GM21786 (cell line): Measurements from ENCODE around the gene RB1.
"Not testable (repeated sequence)": the region's sequence is repeated elsewhere in the genome, so short reads cannot be mapped to it uniquely, and the experiment has no call there.

Experiments
- ATAC-seq: cut with Tn5 transposase; IDR thresholded peaks from one replicate; pipeline ENCODE4 v1.9.1; 2021; ENCODE audit not compliant: unreplicated experiment

RB1 gene

DNA sequence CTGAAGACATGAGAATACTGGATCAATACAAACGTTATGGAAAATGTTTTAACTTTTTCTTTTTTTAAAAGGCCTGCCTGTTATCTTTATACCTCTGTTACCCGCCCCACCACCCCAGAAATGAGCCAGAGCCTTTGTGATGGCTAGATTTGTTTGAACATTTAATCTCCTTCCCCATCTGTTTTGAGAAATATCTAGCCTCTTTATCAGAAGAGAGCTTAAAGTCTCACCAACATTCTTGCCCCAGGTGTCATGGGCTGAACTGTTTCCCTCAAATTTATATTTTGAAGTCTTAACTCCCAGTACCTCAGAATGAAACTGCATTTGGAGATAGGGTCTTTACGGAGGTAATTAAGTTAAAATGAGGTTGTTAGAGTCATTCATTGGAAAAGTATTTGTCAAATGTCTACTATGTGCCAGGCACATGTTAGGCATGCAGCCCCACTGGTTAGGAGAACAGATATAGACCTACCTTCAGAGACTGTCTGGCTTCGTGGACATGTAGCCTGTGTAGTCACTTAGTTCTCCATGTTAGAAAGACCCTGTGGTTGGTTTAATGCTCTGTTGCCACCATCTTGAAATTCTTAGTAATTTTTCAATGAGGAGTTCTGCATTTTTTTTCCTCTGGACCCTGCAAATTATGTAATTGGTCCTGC lies 6.3 kb upstream of the RB1 start:
- ATAC-seq = no peak

DNA sequence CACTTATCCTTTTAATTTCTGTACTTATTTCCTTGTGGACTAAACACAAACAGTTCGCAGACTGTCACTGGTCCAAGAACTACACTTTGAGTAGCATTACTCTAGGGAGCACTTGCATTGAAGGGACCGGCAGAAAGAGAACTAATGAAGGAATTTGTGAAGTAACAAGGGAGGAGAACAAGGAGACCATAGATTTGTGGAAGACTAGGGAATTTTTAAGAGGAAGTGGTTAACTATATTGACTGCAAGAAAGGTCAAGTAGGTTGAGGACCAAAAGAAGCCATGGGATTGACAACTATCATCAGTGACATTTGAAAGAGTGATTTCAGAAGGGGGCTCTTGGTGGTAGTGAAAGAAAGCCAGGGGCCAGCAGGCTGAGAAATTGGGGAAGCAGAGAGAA lies 4.0 kb upstream of the RB1 start:
- ATAC-seq = no peak

DNA sequence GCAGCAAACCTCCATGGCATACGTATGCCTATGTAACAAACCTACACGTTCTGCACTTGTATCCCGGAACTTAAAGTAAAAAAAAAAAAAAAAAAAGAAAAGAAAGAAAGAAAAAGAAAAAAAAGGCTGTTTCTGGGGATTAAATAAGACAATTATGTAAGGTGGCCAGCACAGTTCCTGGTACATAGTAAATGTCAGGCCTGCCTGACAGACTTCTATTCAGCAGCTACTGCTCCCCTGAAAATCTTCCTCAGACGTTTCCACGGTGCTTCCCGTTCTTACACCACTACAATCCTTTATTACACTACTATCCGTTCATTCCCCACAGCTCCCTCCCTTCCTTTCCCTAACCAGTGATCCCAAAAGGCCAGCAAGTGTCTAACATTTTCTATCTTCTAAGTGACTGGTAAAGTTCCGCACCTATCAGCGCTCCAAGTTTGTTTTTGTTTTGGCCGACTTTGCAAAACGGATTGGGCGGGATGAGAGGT lies 636 bp upstream of the RB1 start:
- no peak for ATAC-seq

DNA sequence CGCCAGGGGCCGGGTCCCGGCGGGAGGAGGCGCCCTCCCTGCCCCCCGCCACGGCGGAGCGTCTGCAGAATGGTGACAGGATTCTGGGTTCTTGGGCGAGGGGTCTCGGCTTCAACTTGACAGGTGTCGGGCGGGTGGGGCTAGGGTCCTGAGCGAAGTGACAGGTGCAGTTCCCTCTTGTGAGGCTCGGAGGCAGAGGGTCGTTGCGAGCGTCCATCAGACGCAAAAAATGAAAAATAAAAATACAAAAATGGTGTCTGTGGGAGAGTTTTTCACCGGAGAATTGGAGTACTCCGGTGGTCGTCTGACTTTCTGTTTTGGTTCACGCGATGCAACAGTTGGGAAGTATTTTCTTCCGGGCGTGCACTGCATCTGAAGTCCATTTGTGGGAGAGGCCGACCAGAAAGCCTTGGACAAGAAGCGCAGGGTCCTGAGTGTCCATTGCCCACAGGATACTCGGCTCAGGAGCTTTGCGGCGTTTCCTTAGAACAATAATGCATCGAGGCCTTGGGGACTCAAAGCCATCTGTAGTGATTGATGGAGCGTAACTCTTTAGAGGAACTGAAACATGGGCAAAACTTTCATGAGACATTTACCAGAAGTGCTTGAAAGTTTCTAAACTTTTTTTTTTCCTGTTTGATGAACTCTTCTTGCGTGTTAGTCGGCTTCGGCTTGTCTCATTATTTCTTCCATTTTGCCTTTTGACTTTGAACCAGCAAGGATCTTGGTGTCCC lies 759 bp downstream of the RB1 start:
- ATAC-seq = peak; percentile 75

DNA sequence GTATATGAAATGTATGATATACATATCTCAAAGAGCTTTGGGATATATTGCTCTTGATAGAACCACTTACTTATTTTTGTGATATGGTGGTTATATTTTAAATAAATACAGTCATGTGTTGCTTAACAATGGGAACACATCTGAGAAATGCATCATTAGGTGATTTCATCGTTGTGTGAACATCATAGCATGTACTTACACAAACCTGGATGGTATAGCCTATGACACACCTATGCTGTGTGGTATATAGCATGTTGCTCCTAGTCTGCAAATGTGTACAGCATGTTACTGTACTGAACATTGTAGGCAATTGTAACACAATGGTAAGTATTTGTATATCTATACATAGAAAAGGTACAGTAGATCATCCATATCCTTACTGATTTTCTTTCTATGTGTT lies 7.7 kb downstream of the RB1 start:
- no peak for ATAC-seq

DNA sequence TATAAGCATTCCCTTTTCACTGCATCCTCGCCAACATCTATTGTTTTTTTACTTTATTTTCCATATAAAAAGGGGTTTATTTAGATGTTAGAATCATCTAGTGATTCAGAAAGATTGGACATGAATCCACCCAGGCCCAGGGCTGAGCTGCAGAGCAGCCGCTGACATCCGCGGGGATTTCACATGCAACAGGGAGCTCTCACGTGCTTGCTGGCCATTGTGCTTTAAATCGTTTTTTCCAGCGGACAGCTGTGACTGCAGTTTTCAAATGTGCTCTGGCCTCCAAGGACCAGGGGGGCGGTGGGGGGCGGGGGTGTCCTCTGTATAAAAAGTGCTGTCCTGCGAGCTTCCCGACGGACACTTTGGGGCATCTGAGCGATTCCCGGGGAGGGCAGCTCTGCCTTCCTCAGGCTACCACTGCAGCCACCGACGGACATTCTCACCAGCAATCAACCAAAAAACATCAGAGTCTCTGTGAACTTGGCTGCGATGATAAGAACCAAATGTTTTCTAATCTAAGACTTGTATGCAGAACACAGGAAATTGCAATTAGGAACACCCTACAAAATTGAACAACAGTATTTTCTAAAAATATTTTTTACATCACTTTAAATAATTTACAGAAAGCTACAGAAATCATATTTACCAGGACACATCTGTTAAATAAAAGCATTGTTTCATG lies 12.6 kb downstream of the RB1 start:
- no peak for ATAC-seq

DNA sequence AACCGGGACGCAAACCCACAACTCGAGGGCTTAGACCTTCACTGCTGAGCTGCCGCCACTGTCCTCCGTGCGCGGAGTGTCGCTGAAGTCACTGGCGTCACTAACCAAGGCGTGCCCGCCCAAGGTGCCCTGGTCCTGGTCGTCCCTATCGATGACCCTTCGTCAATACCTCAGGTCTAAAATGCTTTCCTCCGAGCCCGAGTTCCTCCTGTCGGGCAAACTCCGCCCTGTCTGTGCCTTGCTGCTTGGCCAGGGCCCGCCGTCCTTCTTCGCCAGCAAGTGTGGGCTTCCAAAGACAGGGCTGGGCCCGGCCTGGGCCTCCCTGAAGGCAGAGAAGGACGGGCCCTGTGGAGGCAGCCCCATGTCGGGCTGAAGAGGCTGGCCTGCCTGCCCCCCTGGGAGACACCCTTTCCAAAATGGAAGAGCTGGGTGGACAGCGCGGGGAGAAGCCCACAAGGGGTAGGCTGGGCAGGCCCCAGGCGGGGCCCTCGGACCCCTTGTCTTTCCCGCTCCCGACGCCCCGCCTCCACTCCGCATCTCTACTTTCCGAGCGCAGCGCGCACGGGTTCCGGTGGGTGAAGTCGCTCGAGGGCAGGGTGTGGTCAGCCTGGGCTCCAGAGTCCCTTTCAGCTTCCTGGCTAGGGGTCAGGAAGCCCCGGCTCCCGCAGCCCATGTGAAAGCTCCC lies 13.4 kb downstream of the RB1 start:
- no peak for ATAC-seq

DNA sequence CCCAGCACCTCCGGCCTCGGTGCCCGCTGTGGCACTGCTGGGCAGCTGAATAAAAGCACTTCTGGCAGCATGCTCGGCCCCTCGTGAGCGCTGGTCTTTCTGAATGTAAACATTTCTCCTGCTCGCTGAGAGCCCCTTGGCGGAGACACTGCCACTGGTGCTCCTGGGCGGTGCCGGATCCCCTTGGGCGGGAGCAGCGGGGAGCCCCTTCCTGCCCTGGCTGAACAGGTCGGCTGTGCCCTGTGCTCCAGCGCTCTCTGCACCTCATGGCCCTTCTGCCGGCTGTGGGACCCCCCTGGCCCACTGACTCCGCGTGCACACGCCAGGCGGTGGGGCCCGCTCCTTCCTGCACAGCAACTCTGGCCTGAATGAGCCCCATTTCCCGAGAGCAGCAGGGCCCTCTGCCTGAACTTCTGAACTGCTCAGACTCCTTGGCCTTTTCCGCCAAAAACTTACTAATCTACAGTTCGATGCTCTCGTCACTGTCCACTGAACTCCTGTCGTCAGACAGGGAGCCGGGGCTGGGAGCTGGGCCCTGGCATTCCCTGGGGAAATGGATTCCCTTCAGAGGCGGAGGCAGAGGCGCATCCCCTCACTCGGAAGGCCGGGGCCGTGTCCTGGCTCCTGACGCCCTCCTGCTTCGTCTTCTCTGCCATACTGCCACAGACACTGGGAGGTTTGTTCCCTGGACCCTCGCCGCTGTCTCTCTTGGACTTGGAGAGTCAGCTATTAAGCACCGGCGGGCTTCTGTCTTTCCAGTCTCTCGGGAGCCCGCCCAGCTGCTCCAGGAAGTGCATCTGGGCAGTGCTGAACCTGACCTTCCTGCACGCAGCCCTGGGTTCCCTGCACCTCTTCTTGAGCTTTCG lies 14.2 kb downstream of the RB1 start:
- no peak for ATAC-seq

DNA sequence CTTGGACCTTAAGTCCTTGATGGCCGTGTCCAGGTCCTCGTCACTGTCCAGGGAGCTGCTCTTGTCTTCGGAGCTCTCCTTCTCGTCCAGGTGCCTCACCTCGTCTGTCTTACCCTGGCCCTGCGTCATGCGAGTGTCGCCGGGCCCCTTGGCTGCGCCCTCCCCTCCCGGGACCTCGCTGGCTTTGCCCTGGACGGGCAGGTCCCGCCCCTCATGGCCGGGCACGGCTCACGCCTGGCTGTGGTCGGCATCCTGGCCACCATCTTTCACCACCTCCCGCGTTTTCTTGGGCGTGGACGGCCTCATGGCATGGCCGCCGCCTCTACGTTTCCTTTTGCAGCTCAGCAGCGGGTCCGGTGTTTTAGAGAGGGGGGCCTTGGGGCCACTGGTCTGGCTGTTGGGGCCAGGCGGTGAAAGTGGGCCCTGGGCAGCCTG lies 14.8 kb downstream of the RB1 start:
- no peak for ATAC-seq

DNA sequence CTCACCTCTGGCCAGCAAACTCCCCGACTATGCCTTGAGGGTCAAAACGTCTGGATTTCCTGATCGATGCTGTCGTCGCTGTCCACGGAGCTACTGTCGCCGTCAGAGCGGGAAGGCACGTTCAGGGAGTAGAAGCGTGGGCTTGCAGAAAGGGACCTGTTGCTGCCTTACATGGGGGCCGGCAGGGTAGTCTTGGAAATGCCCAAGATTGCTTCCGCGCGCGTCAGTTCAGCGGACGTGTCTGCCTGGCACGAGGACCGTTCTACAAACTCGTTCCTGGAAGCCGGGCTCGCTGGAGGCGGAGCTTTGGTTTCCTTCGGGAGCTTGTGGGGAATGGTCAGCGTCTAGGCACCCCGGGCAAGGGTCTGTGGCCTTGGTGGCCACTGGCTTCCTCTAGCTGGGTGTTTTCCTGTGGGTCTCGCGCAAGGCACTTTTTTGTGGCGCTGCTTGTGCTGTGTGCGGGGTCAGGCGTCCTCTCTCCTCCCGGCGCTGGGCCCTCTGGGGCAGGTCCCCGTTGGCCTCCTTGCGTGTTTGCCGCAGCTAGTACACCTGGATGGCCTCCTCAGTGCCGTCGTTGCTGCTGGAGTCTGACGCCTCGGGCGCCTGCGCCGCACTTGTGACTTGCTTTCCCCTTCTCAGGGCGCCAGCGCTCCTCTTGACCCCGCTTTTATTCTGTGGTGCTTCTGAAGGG lies 15.4 kb downstream of the RB1 start:
- ATAC-seq = no peak

DNA sequence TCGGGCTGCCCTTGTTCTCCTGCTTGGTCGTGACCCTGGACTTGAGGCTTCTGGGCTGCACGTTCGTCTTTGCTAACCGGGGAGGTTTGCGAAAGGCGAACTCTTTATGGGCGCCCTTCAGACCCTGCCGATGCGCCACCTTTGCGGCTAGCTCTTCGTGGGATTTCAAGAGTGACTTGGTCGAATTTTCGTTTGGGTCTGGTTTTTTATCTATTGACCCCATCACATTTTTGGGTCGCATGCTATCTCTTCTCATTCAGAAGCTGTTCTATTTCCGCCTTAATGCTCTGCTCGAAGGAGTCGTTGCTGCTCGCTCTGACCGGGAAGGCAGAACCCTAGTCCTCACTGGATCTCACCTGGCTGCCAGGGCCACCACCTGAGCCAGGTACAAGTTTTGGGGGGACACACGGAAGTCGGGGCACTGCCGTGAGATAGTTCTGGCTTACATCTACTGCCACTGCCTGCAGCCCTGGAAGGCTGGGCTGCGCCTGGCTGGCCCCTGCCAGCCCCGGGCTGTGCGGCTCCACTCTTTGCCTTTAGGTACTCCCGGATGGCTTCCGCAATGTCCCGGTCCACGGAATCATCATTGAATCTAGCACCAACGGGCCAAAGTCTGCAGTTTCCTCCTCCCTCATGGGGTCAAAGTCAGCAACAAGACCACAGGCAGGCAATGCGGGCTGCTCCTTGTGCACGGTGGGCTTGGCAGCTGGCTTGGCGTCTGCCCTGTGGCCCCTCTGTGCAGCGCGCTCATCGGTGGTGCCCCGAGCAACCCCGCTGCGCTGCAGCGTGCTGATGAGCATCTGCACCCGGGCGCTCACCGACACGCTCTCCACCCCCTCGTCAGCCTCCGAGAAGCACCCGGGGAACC lies 16.2 kb downstream of the RB1 start:
- ATAC-seq = no peak

DNA sequence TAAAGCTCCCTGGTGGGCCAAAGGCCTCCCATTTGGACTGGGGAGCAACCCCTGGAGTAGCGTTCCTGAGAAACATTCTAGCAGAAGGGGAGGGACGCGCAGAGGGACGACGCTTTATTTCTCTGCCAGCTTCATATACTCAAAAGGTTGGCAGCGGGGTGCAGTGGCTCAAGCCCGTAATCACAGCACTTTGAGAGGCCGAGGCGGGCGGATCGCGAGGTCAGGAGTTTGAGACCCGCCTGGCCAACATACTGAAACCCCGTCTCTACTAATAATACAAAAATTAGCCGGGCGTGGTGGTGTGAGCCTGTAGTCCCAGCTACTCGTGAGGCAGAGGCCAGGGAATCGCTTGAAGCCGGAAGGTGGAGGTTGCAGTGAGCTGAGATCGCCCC lies 16.8 kb downstream of the RB1 start:
- no peak for ATAC-seq

DNA sequence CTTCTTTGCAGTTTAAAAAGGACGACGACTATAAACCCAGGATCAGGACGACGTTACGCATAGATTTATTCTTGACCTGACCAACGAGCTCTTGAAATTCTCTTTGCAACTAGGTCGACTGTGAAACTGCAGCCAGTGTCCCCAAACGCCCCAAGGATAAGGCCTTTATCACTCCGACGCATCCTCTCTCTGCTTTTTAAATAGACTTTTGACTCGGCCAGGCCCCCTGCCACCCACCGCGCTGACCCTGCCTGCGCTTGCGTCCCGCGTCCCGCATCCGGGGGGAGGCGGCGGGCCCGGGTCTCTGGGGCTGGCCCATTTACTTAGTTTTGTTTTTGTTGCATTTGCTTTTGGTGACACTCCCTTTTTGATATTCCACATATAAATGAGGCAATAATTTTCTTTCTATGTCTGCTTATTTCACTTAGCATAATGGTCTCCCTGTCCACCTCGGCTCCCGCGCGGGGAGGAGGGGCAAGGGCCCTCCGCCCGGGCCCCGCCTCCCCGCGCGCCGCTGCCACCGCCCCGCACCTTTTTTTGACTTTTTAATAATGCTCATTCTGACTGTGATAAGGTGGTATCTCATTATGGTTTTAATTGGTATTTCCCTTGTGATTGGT lies 17.4 kb downstream of the RB1 start:
- ATAC-seq = no peak

DNA sequence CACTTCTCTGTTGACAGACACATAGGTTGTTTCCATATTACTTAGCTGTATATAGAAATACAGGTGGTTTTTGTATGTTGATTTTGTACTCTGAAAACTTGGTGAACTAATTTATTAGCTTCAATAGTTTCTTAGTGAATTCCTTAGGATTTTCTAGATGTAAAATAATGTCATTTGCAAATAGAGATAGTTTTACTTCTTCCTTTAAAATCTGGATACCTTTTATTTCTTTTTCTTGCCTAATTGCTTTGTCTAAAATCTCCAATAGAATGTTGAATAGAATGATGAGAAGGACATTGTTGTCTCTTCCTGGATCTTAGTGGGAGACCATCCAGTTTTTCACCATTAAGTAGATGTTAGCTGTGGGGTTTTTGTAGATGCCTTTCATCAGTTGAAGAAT lies 18.7 kb downstream of the RB1 start:
- no peak for ATAC-seq

DNA sequence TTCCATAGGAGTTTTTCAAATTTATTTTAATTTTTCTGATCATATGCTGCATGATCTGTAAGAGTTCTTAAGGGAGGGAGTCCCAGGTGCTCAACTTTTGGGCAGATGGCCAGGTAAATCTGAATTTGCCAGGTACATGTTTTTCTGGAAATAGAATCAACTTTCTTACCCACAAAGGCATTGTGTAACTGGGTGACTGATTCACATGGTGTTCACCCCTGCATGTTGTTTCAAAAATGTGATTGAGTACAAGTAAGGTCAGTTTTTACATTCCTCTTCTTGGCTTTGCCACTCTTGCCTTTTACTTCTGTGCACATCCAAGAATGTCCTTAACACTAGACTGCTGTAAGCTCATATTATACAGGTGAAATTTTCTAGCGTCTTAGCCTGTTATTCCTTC lies 30.4 kb downstream of the RB1 start:
- ATAC-seq = no peak

DNA sequence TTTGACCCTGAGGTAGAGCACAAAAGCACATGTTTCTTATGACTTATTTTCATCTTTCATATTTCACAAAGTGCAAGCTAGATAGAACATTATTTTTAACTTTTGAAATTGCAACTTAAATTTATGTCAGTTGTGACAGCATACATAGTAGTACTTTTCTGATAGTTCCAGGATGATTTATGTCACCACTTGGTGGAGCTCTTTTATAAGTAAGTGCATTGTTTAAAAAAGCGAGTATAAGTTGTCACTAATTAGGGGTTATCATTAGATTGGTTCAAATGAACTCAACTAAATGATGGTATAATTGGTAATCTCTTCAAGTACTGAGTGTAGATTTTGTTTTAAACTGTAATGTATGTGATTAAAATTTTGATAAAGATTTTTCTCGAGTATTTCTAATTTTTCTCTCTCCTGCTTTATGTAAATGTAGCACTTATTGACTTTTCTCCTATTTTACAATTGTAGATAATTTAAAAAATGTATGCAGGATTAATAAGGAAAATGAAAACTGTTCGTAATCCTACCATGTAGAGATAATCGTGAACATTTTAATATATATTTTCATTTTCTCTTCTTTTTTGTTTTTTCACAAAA lies 31.1 kb downstream of the RB1 start:
- ATAC-seq = no peak

DNA sequence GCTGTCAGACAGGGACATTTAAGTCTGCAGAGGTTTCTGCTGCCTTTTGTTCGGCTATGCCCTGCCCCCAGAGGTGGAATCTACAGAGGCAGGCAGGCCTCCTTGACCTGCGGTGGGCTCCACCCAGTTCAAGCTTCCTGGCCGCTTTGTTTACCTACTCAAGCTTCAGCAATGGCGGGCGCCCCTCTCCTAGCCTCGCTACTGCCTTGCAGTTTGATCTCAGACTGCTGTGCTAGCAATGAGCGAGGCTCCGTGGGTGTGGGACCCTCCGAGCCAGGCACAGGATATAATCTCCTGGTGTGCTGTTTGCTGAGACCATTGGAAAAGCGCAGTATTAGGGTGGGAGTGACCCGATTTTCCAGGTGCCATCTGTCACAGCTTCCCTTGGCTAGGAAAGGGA lies 35.6 kb downstream of the RB1 start:
- not testable (repeated sequence) for ATAC-seq

DNA sequence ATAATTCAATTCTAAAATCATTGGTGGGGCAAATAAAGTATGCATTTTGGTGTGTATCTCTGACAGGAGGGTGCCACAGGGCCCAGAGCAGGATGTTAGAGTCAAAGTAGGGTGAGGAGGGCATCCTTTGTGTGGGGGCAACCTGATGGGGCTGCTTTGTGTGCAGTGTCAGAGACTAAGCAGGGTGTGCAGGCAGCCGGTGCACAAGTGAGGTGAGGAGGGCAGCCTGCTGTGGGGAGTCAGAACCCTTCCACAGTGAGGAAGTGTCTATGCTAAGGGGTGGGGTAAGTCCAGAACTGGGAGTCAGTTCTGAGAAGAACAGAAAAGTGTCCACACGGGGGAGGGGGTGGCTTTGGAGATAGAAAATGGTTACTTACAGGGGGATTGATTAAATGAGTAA lies 40.7 kb downstream of the RB1 start:
- no peak for ATAC-seq
